Naive thymus-derived CD8-positive, alpha-beta T cell (primary cell): ENCODE measurements around the gene PDSS2. TPM values are rescaled to one million over a fixed set of nuclear protein-coding genes. Genes with fewer than 3 reads are reported as not detected.
"Not testable (repeated sequence)": the region's sequence is repeated elsewhere in the genome, so short reads cannot be mapped to it uniquely, and the experiment has no call there.

Experiments
- ATAC-seq, 2 donors: fragments of 150-1000 bp; cut with Tn5 transposase in 1 of 2; sonication (Bioruptor Pico), chemical (Tn5 transposase) in 1 of 2; 1 replicate in 1 of 2; 2 replicates in 1 of 2; pipeline ENCODE4 v1.10.0; 2021; ENCODE audit warnings: mild to moderate bottlenecking in 2 of 2, moderate library complexity in 2 of 2
- POLR2A ChIA-PET: fragments of 350-600 bp; sonication (Branson Sonifier 250); formaldehyde crosslinking; loops from one replicate; lab custom pipeline; 2021; ENCODE audit warnings: antibody characterized with exemption; lab: Charles Lee
- DNase-seq, 10 donors: peaks; one replicate each; pipeline versions ENCODE4 v3.0.0 to v3.0.0-alpha.2; 2020 to 2022
- H3K27ac Mint-ChIP-seq, 10 donors: one replicate each; pipeline ENCODE4 v1.8.0; 2020 to 2022; ENCODE audit warnings: mild to moderate bottlenecking in 10 of 10, mixed read lengths in 10 of 10, moderate library complexity in 4 of 10, inconsistent platforms in 1 of 10
- H3K27me3 Mint-ChIP-seq, 5 donors: one replicate each; pipeline ENCODE4 v1.8.0; 2021 to 2022; ENCODE audit warnings: mixed read lengths in 5 of 5
- H3K36me3 Mint-ChIP-seq, 3 donors: one replicate each; pipeline ENCODE4 v1.8.0; 2020 to 2022; ENCODE audit warnings: mixed read lengths in 3 of 3, mild to moderate bottlenecking in 2 of 3, inconsistent platforms in 1 of 3
- H3K4me1 Mint-ChIP-seq, 4 donors: one replicate each; pipeline ENCODE4 v1.8.0; 2021 to 2022; ENCODE audit warnings: mixed read lengths in 4 of 4
- H3K4me3 Mint-ChIP-seq, 10 donors: one replicate each; pipeline ENCODE4 v1.8.0; 2020 to 2022; ENCODE audit warnings: mild to moderate bottlenecking in 10 of 10, mixed read lengths in 10 of 10, moderate library complexity in 6 of 10, inconsistent platforms in 1 of 10
- H3K9me3 Mint-ChIP-seq, 9 donors: one replicate each; pipeline ENCODE4 v1.8.0; 2020 to 2022; ENCODE audit warnings: mixed read lengths in 9 of 9, mild to moderate bottlenecking in 3 of 9, inconsistent platforms in 1 of 9, moderate library complexity in 1 of 9
- polyA plus RNA-seq, 3 donors: library from polyadenylated mRNA; unstranded; fragments of 300-500 nt; fragmentation: Illumina TruSeq; gene quantifications; one replicate each; pipeline ENCODE4 v1.2.3, GENCODE V29; 2021
- total RNA-seq, 8 experiments: library from RNA in 2 of 8; stranded (reverse) in 2 of 8; gene quantifications; one replicate each; pipeline ENCODE4 v1.2.3 and lab custom pipeline; 2021 to 2026

The PDSS2 gene
- total and polyA plus RNA-seq, 5 experiments from 2014 or later = 11.1 to 16.6 (median 13.9) TPM

DNA sequence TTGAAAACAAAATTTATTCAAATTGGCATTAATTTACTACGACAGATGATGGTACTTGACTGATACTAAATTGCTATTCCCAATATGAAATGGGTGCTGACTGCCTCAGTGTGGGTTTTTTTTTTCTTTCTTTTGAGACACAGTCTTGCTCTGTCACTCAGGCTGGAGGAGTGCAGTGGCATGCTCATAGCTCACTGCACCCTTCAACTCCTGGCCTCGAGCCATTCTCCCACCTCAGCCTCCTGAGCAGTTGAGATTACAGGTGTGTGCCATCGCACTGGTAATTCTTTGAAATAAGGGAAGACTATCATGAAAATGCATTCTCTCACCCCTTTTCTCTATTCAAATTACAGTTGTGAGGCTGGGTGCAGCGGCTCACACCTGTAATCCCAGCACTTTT, 22.5 kb downstream of the PDSS2 start:
- H3K36me3 Mint-ChIP-seq = peaks cover 5 to 20% (median 7%) of the 10 kb centered on the region in 3 donors
- H3K4me3 Mint-ChIP-seq = no peak overlapping the region
- H3K27ac Mint-ChIP-seq = no peak overlapping the region
- H3K27me3 Mint-ChIP-seq = no peaks in the 10 kb centered on the region
- peaks cover 21 to 44% (median 28%) of the 10 kb centered on the region in 4 donors for H3K4me1 Mint-ChIP-seq
- POLR2A ChIA-PET = no interaction called here
- peaks cover 0 to 4% (median 0%) of the 10 kb centered on the region in 9 donors for H3K9me3 Mint-ChIP-seq
- DNase-seq = no peak
- no peak for ATAC-seq

GRCh38 chr6:107435798-107436197, 23.6 kb downstream of the PDSS2 start:
- no peaks in the 10 kb centered on the region for H3K27me3 Mint-ChIP-seq
- DNase-seq (no peak), ATAC-seq (no peak)
- peaks cover 0 to 4% (median 0%) of the 10 kb centered on the region in 9 donors for H3K9me3 Mint-ChIP-seq
- no peak overlapping the region for H3K27ac Mint-ChIP-seq
- peaks cover 5 to 14% (median 7%) of the 10 kb centered on the region in 3 donors for H3K36me3 Mint-ChIP-seq
- POLR2A ChIA-PET = interaction anchor here (0.7 kb wide), 1 partner anchor 146 kb away, joined by 3 read pairs; no protein-coding TSS in a partner anchor
- no peak overlapping the region for H3K4me3 Mint-ChIP-seq
- H3K4me1 Mint-ChIP-seq = peaks cover 17 to 39% (median 25%) of the 10 kb centered on the region in 4 donors

- H3K27ac Mint-ChIP-seq = peak overlapping the region in 1 of 10 donors; percentile 50
- POLR2A ChIA-PET = no interaction called here
Measured at GRCh38 chr6:107434812-107435211, 24.6 kb downstream of the PDSS2 start.

GRCh38 chr6:107425951-107426350, 33.4 kb downstream of the PDSS2 start:
- peaks cover 0 to 29% (median 16%) of the 10 kb centered on the region in 9 donors for H3K9me3 Mint-ChIP-seq
- H3K27me3 Mint-ChIP-seq, ATAC-seq, H3K27ac Mint-ChIP-seq, DNase-seq, H3K4me3 Mint-ChIP-seq, POLR2A ChIA-PET: not testable (repeated sequence)
- peaks cover 19 to 38% (median 24%) of the 10 kb centered on the region in 3 donors for H3K36me3 Mint-ChIP-seq
- H3K4me1 Mint-ChIP-seq = peaks cover 7 to 19% (median 13%) of the 10 kb centered on the region in 4 donors

More at GRCh38 chr6:107434812-107435211, 24.6 kb downstream of the PDSS2 start:
- H3K4me3 Mint-ChIP-seq = no peak overlapping the region
- H3K9me3 Mint-ChIP-seq = peaks cover 0 to 4% (median 0%) of the 10 kb centered on the region in 9 donors
- H3K36me3 Mint-ChIP-seq = peaks cover 5 to 11% (median 9%) of the 10 kb centered on the region in 3 donors
- DNase-seq (no peak), ATAC-seq (no peak)
- no peaks in the 10 kb centered on the region for H3K27me3 Mint-ChIP-seq
- H3K4me1 Mint-ChIP-seq = peaks cover 14 to 31% (median 26%) of the 10 kb centered on the region in 4 donors

GRCh38 chr6:107423474-107423990, 35.8 kb downstream of the PDSS2 start:
- POLR2A ChIA-PET = no interaction called here
- ATAC-seq (no peak), DNase-seq (no peak)
- Mint-ChIP-seq H3K4me1 (peaks cover 10 to 23% (median 16%) of the 10 kb centered on the region in 4 donors), H3K36me3 (peaks cover 19 to 29% (median 24%) of the 10 kb centered on the region in 3 donors), H3K27ac (peak overlapping the region in 2 of 10 donors; percentile 15 to 66), H3K9me3 (peaks cover 0 to 29% (median 16%) of the 10 kb centered on the region in 9 donors), H3K4me3 (no peak overlapping the region), H3K27me3 (no peaks in the 10 kb centered on the region)

DNA sequence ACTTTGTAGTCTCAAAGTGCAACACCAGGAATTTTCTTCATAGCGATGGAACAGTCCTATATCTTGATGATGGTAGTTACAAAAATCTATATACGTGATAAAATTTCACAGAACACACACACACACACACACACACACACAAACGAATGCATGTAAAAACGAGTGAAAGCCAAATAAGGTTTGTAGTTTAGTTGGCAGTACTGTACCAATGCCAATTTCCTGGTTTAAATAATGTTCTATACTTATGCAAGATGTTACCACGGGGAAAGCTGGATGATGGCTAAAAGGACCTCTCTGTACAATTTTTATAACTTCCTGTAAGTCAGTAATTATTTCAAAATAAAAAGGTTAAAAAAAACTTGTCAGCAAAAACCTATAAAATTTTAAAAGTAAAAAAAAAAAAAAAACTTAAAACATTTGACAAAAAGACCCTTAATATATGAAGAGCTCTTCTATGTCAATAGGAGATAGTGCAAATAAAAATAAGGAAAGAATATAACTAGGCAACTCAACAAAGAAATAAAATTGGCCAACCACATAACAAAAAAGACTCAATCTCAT, 37.6 kb downstream of the PDSS2 start:
- no peaks in the 10 kb centered on the region for H3K27me3 Mint-ChIP-seq
- no peak for ATAC-seq
- H3K4me3 Mint-ChIP-seq = no peak overlapping the region
- peaks cover 0 to 21% (median 8%) of the 10 kb centered on the region in 9 donors for H3K9me3 Mint-ChIP-seq
- POLR2A ChIA-PET = no interaction called here
- peaks cover 12 to 22% (median 19%) of the 10 kb centered on the region in 3 donors for H3K36me3 Mint-ChIP-seq
- no peak for DNase-seq
- peaks cover 12 to 32% (median 19%) of the 10 kb centered on the region in 4 donors for H3K4me1 Mint-ChIP-seq
- H3K27ac Mint-ChIP-seq = no peak overlapping the region

DNA sequence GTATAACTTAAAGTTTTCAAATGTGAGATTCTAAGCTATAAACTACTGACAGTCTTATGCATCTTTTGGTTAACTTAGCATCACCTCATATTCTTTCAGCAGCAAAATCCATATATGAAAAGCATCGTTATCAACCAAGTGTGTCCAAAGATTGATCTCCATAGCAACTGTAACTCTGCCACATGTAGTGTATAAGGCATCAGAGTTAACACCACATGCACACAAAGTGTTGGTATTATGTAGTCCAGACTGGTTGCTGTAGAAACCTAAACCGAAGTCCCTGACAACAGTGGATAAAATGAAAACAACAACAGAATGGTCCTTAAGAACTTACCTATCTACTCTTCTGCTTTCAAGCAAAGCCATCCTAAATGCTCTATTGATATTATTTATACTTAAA, 39.6 kb downstream of the PDSS2 start:
- Mint-ChIP-seq H3K9me3 (peaks cover 0 to 4% (median 0%) of the 10 kb centered on the region in 9 donors), H3K27me3 (no peaks in the 10 kb centered on the region), H3K4me3 (no peak overlapping the region), H3K36me3 (peaks cover under 1 to 6% (median 4%) of the 10 kb centered on the region in 3 donors), H3K27ac (peak overlapping the region in 2 of 10 donors; percentile 6 to 50), H3K4me1 (peaks cover 9 to 40% (median 19%) of the 10 kb centered on the region in 4 donors)
- POLR2A ChIA-PET = no interaction called here
- no peak for DNase-seq
- ATAC-seq = no peak

DNA sequence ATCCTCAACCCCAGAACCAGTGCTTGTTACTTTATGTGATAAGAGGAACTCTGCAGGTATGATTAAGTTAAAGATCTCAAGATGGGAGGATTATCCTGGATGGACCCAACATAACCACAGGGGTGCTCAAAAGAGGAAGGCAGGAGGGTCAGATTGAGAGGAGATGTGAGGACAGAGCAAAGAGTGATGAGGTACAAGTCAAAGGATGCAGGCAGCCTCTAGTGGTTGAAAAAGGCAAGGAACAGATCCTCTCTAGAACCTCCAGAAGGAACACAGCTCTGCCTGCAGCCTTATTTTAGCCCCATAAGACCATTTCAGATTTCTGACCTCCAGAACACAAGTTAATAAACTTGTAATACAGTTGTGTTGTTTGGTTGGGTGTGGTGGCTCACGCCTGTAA, 41.2 kb downstream of the PDSS2 start:
- no peaks in the 10 kb centered on the region for H3K27me3 Mint-ChIP-seq

GRCh38 chr6:107416145-107416544, 43.2 kb downstream of the PDSS2 start:
- peaks cover 4 to 9% (median 9%) of the 10 kb centered on the region in 3 donors for H3K36me3 Mint-ChIP-seq
- ATAC-seq (no peak), DNase-seq (no peak)
- POLR2A ChIA-PET = no interaction called here
- H3K27ac Mint-ChIP-seq = no peak overlapping the region
- H3K27me3 Mint-ChIP-seq = no peaks in the 10 kb centered on the region
- peaks cover 6 to 33% (median 12%) of the 10 kb centered on the region in 4 donors for H3K4me1 Mint-ChIP-seq
- H3K4me3 Mint-ChIP-seq = no peak overlapping the region
- no peaks in the 10 kb centered on the region for H3K9me3 Mint-ChIP-seq

More for the DNA sequence above, 41.2 kb downstream of the PDSS2 start:
- Mint-ChIP-seq H3K36me3 (peaks cover 0 to 9% (median 6%) of the 10 kb centered on the region in 3 donors), H3K27ac (peak overlapping the region in 3 of 10 donors; percentile 32 to 35 (median 34)), H3K9me3 (no peaks in the 10 kb centered on the region), H3K4me3 (no peak overlapping the region), H3K4me1 (peaks cover 6 to 38% (median 17%) of the 10 kb centered on the region in 4 donors)
- DNase-seq (no peak), ATAC-seq (no peak)
- POLR2A ChIA-PET = no interaction called here

GRCh38 chr6:107413966-107414645, 45.3 kb downstream of the PDSS2 start:
- Mint-ChIP-seq H3K27ac (no peak overlapping the region), H3K27me3 (no peaks in the 10 kb centered on the region), H3K9me3 (peaks cover 0 to 3% (median 0%) of the 10 kb centered on the region in 9 donors), H3K4me1 (peaks cover 2 to 29% (median 5%) of the 10 kb centered on the region in 4 donors), H3K4me3 (no peak overlapping the region), H3K36me3 (peaks cover 13 to 16% (median 15%) of the 10 kb centered on the region in 3 donors)
- DNase-seq = no peak
- POLR2A ChIA-PET = no interaction called here
- no peak for ATAC-seq

- ATAC-seq = no peak
Measured at GRCh38 chr6:107411161-107411560, 48.2 kb downstream of the PDSS2 start.

GRCh38 chr6:107409942-107410341, 49.4 kb downstream of the PDSS2 start:
- Mint-ChIP-seq H3K27me3 (no peaks in the 10 kb centered on the region), H3K9me3 (peaks cover 3 to 20% (median 11%) of the 10 kb centered on the region in 9 donors), H3K4me1 (peaks cover 0 to 12% (median 2%) of the 10 kb centered on the region in 4 donors), H3K36me3 (peaks cover 21 to 36% (median 28%) of the 10 kb centered on the region in 3 donors), H3K27ac (peak overlapping the region in 2 of 10 donors; percentile 12 to 69), H3K4me3 (no peak overlapping the region)
- POLR2A ChIA-PET = no interaction called here
- ATAC-seq = no peak
- no peak for DNase-seq

More at GRCh38 chr6:107411161-107411560, 48.2 kb downstream of the PDSS2 start:
- Mint-ChIP-seq H3K36me3 (peaks cover 16 to 32% (median 23%) of the 10 kb centered on the region in 3 donors), H3K9me3 (peaks cover 0 to 13% (median 3%) of the 10 kb centered on the region in 9 donors), H3K4me1 (peaks cover 0 to 20% (median 2%) of the 10 kb centered on the region in 4 donors), H3K27ac (no peak overlapping the region), H3K27me3 (no peaks in the 10 kb centered on the region), H3K4me3 (no peak overlapping the region)
- no peak for DNase-seq
- POLR2A ChIA-PET = no interaction called here
